GM13976 (cell line): ENCODE measurements around the gene FOXS1.

Experiments
- DNase-seq: peaks from one replicate; pipeline ENCODE4 v3.0.0; 2012; ENCODE audit warnings: low spot score
- in situ Hi-C: fragments of 300-500 bp; cut with MboI; formaldehyde crosslinking; loops from one replicate; pipeline ENCODE4 v1.12.0; 2022; ENCODE audit warnings: low sequenced_read_pairs, mixed read lengths, inconsistent platforms; ENCODE audit not compliant: unreplicated experiment
- TF ChIP-seq, protein P1 (sequence below): IDR thresholded peaks from 2 replicates; pipeline ENCODE4 v1.5.1; 2012; ENCODE audit warnings: borderline replicate concordance, mild to moderate bottlenecking; ENCODE audit not compliant: insufficient read depth; ENCODE audit errors: extremely low read depth, missing control alignments, control extremely low read depth

Gene FOXS1

GRCh38 chr20:31841928-31842327 is 3.5 kb downstream of the FOXS1 start:
- in situ Hi-C loops = loop anchor here (25.0 kb wide), 1 partner anchor 820 kb away; the partner anchor contains the start of gene C20orf203
- DNase-seq = no peak
- TF ChIP-seq, protein P1, sequence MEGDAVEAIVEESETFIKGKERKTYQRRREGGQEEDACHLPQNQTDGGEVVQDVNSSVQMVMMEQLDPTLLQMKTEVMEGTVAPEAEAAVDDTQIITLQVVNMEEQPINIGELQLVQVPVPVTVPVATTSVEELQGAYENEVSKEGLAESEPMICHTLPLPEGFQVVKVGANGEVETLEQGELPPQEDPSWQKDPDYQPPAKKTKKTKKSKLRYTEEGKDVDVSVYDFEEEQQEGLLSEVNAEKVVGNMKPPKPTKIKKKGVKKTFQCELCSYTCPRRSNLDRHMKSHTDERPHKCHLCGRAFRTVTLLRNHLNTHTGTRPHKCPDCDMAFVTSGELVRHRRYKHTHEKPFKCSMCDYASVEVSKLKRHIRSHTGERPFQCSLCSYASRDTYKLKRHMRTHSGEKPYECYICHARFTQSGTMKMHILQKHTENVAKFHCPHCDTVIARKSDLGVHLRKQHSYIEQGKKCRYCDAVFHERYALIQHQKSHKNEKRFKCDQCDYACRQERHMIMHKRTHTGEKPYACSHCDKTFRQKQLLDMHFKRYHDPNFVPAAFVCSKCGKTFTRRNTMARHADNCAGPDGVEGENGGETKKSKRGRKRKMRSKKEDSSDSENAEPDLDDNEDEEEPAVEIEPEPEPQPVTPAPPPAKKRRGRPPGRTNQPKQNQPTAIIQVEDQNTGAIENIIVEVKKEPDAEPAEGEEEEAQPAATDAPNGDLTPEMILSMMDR = no peak

DNA sequence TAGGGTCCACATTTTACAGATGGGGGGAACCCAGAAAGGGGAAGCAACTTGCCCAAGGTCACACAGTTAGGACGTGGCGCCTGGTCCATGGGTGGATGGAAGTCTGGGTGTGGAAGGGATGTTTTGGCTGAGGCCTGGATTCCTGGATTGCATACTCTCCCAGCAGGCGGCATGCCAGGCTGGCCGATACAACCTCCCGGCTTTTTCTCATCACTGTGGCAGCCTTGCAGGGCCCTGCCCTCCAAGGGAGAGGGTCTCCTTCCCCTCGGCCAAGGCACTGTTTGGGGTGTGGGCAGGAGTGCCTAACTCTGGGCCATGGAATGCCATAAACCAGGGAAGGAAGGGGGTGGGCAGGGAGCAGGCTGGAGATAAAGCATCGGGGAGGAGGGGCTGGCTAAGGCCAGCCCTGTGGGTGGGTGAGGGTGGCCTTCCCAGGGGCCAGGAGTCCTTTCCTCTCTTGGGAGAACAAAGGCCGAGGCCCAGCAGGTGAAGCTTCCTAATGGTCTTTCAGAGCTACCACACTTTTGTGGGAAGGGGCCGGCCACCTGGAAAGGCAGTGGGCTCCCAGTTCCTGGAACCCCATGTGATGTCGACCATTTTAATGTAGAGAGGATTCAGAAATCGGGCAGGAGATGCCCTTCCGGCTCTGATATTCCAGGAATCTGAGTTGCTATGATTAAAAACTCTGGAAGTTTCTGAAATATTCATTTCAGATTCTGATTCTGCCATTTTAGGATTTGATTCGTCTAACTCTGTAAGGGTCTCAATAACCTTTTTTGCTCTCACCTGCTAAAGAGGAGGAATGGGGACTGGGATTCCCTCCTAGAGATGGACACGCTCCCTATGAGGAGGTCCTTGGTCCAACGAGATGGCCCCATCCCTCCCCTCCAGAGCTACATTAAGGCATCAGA is 4.2 kb downstream of the FOXS1 start:
- TF ChIP-seq, protein P1 = no peak
- in situ Hi-C loops = loop anchor here (25.0 kb wide), 1 partner anchor 821 kb away; the partner anchor contains the start of gene C20orf203
- no peak for DNase-seq

DNA sequence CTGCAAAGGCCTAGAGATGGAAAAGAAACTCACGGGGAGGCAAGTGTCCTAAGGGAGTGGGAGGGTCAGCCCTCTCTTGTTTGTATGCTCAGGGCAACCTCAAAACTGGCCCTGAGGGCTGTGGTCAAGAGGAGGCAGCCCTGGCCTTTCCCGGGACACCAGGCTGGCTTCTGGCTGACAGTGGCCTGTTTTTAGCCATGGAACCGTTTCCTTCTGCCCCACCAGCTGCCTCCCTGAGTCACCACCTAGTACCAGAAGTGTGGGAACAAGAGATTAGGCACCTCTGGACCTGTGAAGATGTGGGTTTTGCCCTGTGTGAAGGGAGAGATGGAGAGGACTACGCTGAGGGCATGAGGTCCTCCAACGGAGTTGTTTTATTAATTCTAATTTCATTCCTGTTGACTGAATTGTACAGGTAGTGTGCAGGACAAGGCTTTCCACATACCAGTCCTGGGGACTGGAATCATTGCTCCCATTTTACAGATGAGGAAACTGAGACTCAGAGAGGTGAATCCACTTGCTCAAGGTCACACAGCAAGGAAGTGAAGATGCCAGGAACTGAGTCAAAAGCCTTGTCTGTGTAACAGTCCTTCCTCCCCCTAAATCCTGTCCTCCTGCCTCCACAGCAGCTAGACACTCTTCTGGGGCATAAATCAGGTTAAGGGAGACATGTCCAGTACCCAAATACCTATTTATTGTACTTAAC is 5.5 kb downstream of the FOXS1 start:
- no peak for DNase-seq
- in situ Hi-C loops = loop anchor here (10.0 to 25.0 kb wide), 2 partner anchors 185 to 822 kb away; partner anchors contain the start of gene C20orf203

GRCh38 chr20:31838646-31839292 is 6.6 kb downstream of the FOXS1 start:
- TF ChIP-seq, protein P1 = no peak
- in situ Hi-C loops = loop anchor here (10.0 to 25.0 kb wide), 2 partner anchors 186 to 824 kb away; partner anchors contain the start of gene C20orf203
- DNase-seq = no peak

More for the DNA sequence above, 5.5 kb downstream of the FOXS1 start:
- TF ChIP-seq, protein P1 = no peak

- DNase-seq = no peak
- in situ Hi-C loops = loop anchor here (10.0 to 25.0 kb wide), 2 partner anchors 187 to 824 kb away; partner anchors contain the start of gene C20orf203
- TF ChIP-seq, protein P1 = no peak
Observed at GRCh38 chr20:31837896-31838397, 7.5 kb downstream of the FOXS1 start.
